IPS-11a (cell line): Measurements from ENCODE around the gene SCT.

ENCODE experiments used
- H3K4me3 ChIP-seq: one replicate; pipeline ENCODE4 v1.5.1; 2013; ENCODE audit warnings: low read depth, low read length, control low read depth

SCT gene

GRCh38 chr11:611001-611996 is 15.7 kb downstream of the SCT start:
- no peak overlapping the region for H3K4me3 ChIP-seq

GRCh38 chr11:610146-610801 is 16.7 kb downstream of the SCT start:
- no peak overlapping the region for H3K4me3 ChIP-seq

- H3K4me3 ChIP-seq = no peak overlapping the region
Measured at GRCh38 chr11:609341-609811, 17.6 kb downstream of the SCT start.

GRCh38 chr11:608791-609251 is 18.2 kb downstream of the SCT start:
- no peak overlapping the region for H3K4me3 ChIP-seq

GRCh38 chr11:607971-608659 is 18.9 kb downstream of the SCT start:
- no peak overlapping the region for H3K4me3 ChIP-seq

- H3K4me3 ChIP-seq = no peak overlapping the region
Measured at GRCh38 chr11:607020-607780, 19.8 kb downstream of the SCT start.

- no peak overlapping the region for H3K4me3 ChIP-seq
Measured at GRCh38 chr11:606245-606644, 20.7 kb downstream of the SCT start.

- H3K4me3 ChIP-seq = no peak overlapping the region
Measured at GRCh38 chr11:605286-606129, 21.5 kb downstream of the SCT start.

- H3K4me3 ChIP-seq = no peak overlapping the region
Measured at GRCh38 chr11:603154-603553, 23.8 kb downstream of the SCT start.

GRCh38 chr11:601573-602245 is 25.3 kb downstream of the SCT start:
- H3K4me3 ChIP-seq = no peak overlapping the region

GRCh38 chr11:598005-598680 is 28.8 kb downstream of the SCT start:
- H3K4me3 ChIP-seq = no peak overlapping the region

GRCh38 chr11:597166-597725 is 29.7 kb downstream of the SCT start:
- H3K4me3 ChIP-seq = no peak overlapping the region

GRCh38 chr11:596374-596773 is 30.6 kb downstream of the SCT start:
- no peak overlapping the region for H3K4me3 ChIP-seq

- H3K4me3 ChIP-seq = no peak overlapping the region
Measured at GRCh38 chr11:595400-595799, 31.6 kb downstream of the SCT start.

- H3K4me3 ChIP-seq = no peak overlapping the region
Measured at GRCh38 chr11:593347-593746, 33.6 kb downstream of the SCT start.

- no peak overlapping the region for H3K4me3 ChIP-seq
Measured at GRCh38 chr11:592918-593317, 34.1 kb downstream of the SCT start.

GRCh38 chr11:592501-592900 is 34.5 kb downstream of the SCT start:
- no peak overlapping the region for H3K4me3 ChIP-seq

- no peak overlapping the region for H3K4me3 ChIP-seq
Measured at GRCh38 chr11:590997-591396, 36.0 kb downstream of the SCT start.
